A549 (cell line): Measurements from ENCODE around the gene FCHSD1. TPM values are rescaled to one million over a fixed set of nuclear protein-coding genes. Genes with fewer than 3 reads are reported as not detected.

Experiments used
- ATAC-seq, 2 experiments: fragments of 200-7000 bp in 1 of 2; fragments of >200 bp in 1 of 2; cut with Nextera tagmentation in 1 of 2; cut with Tn5 transposase in 1 of 2; 3 replicates each; pipeline versions ENCODE4 v1.8.0 to v1.9.1; 2018 to 2020; ENCODE audit warnings: mild to moderate bottlenecking in 1 of 2, moderate library complexity in 1 of 2
- CTCF ChIA-PET: fragments of 300-600 bp; sonication (Branson Sonifier 250); formaldehyde crosslinking; extraction: SDS; loops from one replicate; lab custom pipeline; 2021; ENCODE audit warnings: antibody characterized with exemption, inconsistent platforms; lab: Yijun Ruan, JAX
- POLR2A ChIA-PET: fragments of 350-600 bp; formaldehyde crosslinking; extraction: SDS; loops from one replicate; lab custom pipeline; 2021; ENCODE audit warnings: antibody characterized with exemption, inconsistent platforms; lab: Yijun Ruan, JAX
- DNase-seq, 2 experiments: peaks; one replicate each; pipeline versions ENCODE4 v3.0.0 to v3.0.0-alpha.2; 2011 to 2016; ENCODE audit warnings: low read depth in 1 of 2, low spot score in 1 of 2
- FAIRE-seq: peaks from 2 replicates; lab custom pipeline; 2011; peaks lifted over from hg19 to GRCh38; lab: Jason Lieb, UNC
- H3K27ac ChIP-seq, 2 experiments: fragments of >200 bp; sonication (Bioruptor Twin); formaldehyde crosslinking; 3 replicates each; pipeline ENCODE4 v1.5.1; 2016 to 2017
- H3K4me1 ChIP-seq: fragments of >200 bp; sonication (Bioruptor Twin); formaldehyde crosslinking; 3 replicates; pipeline ENCODE4 v1.6.1; 2016
- H3K4me2 ChIP-seq: fragments of >200 bp; sonication (Bioruptor Twin); formaldehyde crosslinking; 3 replicates; pipeline ENCODE4 v1.6.1; 2016
- H3K4me3 ChIP-seq: fragments of >200 bp; sonication (Bioruptor Twin); formaldehyde crosslinking; 3 replicates; pipeline ENCODE4 v1.5.1; 2016
- H3K9me3 ChIP-seq: fragments of >200 bp; sonication (Bioruptor Twin); formaldehyde crosslinking; 3 replicates; pipeline ENCODE4 v1.6.1; 2016
- CBX8 ChIP-seq: fragments of 200-600 bp; sonication (generic); IDR thresholded peaks from 2 replicates; pipeline ENCODE4 v1.6.1; 2016
- CEBPB ChIP-seq, 2 experiments: fragments of >200 bp in 1 of 2; sonication (Bioruptor Twin) in 1 of 2; formaldehyde crosslinking in 1 of 2; IDR thresholded peaks; 2 replicates each; pipeline ENCODE4 v1.6.1; 2012 to 2016
- CHD2 ChIP-seq: fragments of 150-350 bp; IDR thresholded peaks from 2 replicates; pipeline ENCODE4 v1.6.1; 2014; ENCODE audit warnings: low read length; ENCODE audit not compliant: partially characterized antibody
- CHD4 ChIP-seq: fragments of 200-600 bp; sonication (generic); IDR thresholded peaks from 2 replicates; pipeline ENCODE4 v1.6.1; 2016; ENCODE audit warnings: antibody characterized with exemption, mild to moderate bottlenecking, borderline replicate concordance
- E2F6 ChIP-seq: IDR thresholded peaks from 2 replicates; pipeline ENCODE4 v1.6.1; 2012; ENCODE audit warnings: low read depth, borderline replicate concordance
- EHMT2 ChIP-seq: fragments of 200-600 bp; sonication (generic); IDR thresholded peaks from 2 replicates; pipeline ENCODE4 v1.6.1; 2016; ENCODE audit warnings: antibody characterized with exemption, low read depth, mild to moderate bottlenecking, moderate library complexity
- EP300 ChIP-seq, 2 experiments: fragments of >200 bp; sonication (Bioruptor Twin); formaldehyde crosslinking; IDR thresholded peaks; 2 replicates in 1 of 2; 3 replicates in 1 of 2; pipeline ENCODE4 v1.6.1; 2016 to 2017
- ESRRA ChIP-seq: fragments of 150-350 bp; IDR thresholded peaks from 2 replicates; pipeline ENCODE4 v1.6.1; 2014; ENCODE audit warnings: mild to moderate bottlenecking, low read length, borderline replicate concordance
- FOXS1 ChIP-seq: fragments of 250-450 bp; sonication (Bioruptor Pico); IDR thresholded peaks from 2 replicates; pipeline ENCODE4 v1.5.0; 2020; ENCODE audit warnings: mild to moderate bottlenecking, moderate library complexity
- HEYL ChIP-seq: fragments of 250-450 bp; sonication (Bioruptor Pico); IDR thresholded peaks from 2 replicates; pipeline ENCODE4 v1.8.0; 2021; ENCODE audit warnings: mild to moderate bottlenecking, moderate library complexity
- HOXB5 ChIP-seq: fragments of 250-450 bp; sonication (Bioruptor Pico); IDR thresholded peaks from 2 replicates; pipeline ENCODE4 v1.5.0; 2020; ENCODE audit warnings: mild to moderate bottlenecking, moderate library complexity
- JUNB ChIP-seq: fragments of >200 bp; sonication (Bioruptor Twin); formaldehyde crosslinking; IDR thresholded peaks from 2 replicates; pipeline ENCODE4 v1.6.1; 2016
- KDM1A ChIP-seq: fragments of 200-600 bp; sonication (generic); IDR thresholded peaks from 2 replicates; pipeline ENCODE4 v1.6.1; 2016; ENCODE audit warnings: low read depth, mild to moderate bottlenecking
- MAFK ChIP-seq: fragments of 450-650 bp; IDR thresholded peaks from 2 replicates; pipeline ENCODE4 v1.6.1; 2014; ENCODE audit not compliant: partially characterized antibody
- RCOR1 ChIP-seq: fragments of 150-350 bp; IDR thresholded peaks from 2 replicates; pipeline ENCODE4 v1.6.1; 2014; ENCODE audit warnings: antibody characterized with exemption, low read length, low read depth
- REST ChIP-seq: fragments of 200-600 bp; sonication (generic); IDR thresholded peaks from 2 replicates; pipeline ENCODE4 v1.6.1; 2016; ENCODE audit warnings: antibody characterized with exemption, mild to moderate bottlenecking, moderate library complexity
- SREBF2 ChIP-seq: fragments of 450-650 bp; IDR thresholded peaks from 2 replicates; pipeline ENCODE4 v1.6.1; 2014; ENCODE audit warnings: mild to moderate bottlenecking, moderate library complexity
- TFCP2L1 ChIP-seq: fragments of 250-450 bp; sonication (Bioruptor Pico); IDR thresholded peaks from 2 replicates; pipeline ENCODE4 v1.5.0; 2021; ENCODE audit warnings: mild to moderate bottlenecking
- ZNF302 ChIP-seq: fragments of 250-450 bp; sonication (Bioruptor Pico); IDR thresholded peaks from 2 replicates; pipeline ENCODE4 v1.9.0; 2021; ENCODE audit warnings: inconsistent platforms, mild to moderate bottlenecking, moderate library complexity
- ZSCAN20 ChIP-seq: fragments of 250-450 bp; sonication (Bioruptor Pico); IDR thresholded peaks from 2 replicates; pipeline ENCODE4 v1.8.0; 2022; ENCODE audit warnings: mild to moderate bottlenecking, moderate library complexity
- WGBS: methylation state at CpG from one replicate; pipeline ENCODE4 v1.1.6; 2017; ENCODE audit errors: missing lambda C conversion rate; 5-methylcytosine and 5-hydroxymethylcytosine counted together
- polyA plus RNA-seq, 4 experiments: library from polyadenylated mRNA; depleted of rRNA in 3 of 4; stranded (reverse); fragments of >200 nt; fragmentation: RNase III in 1 of 4; extraction: RNeasy Plus Mini Kit Qiagen cat#74134 plus additional on column Dnase treatment in 1 of 4; gene quantifications; 2 replicates in 3 of 4; 3 replicates in 1 of 4; pipeline ENCODE4 v1.2.3, GENCODE V29; 2011 to 2017
- TF ChIP-seq, protein P1 (sequence below): fragments of >200 bp; sonication (Bioruptor Twin); formaldehyde crosslinking; IDR thresholded peaks from 2 replicates; pipeline ENCODE4 v1.6.1; 2016

Gene FCHSD1
- polyA plus RNA-seq, 2 of the 4 experiments (the other 2 are of a cell fraction), result 12.2 to 14.5 TPM

DNA sequence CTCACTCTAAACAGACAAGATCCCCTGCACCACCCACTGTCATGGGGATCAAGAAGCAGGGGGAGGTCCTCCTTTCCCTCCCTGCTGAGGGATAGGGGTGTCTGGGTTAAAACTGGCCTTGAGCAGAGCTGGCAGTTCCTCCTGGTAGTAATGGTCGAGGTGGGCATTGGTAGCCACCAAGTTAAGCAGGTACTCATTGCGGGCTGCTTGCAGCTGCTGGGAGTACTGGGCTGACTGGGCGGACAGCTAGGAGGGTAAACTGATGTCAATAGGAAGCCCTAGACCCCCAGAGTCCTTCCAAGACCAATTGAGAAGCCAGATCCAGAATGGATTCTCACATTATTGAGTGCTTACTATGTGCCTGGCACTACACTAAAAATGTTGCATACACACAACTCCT lies 3.4 kb downstream of the FCHSD1 start:
- ATAC-seq (no peak), FAIRE-seq (no peak), DNase-seq (no peak)
- 76% methylated on average over 3 of the region's 3 CpGs for WGBS
- Histone ChIP-seq H3K4me3 (no peak overlapping the region), H3K4me1 (peaks cover 4% of the 10 kb centered on the region; the same call in 1 of the 3 replicates), H3K9me3 (no peaks in the 10 kb centered on the region), H3K27ac (no peak overlapping the region), H3K4me2 (no peak overlapping the region)
- POLR2A ChIA-PET, result no interaction called here
- CTCF ChIA-PET, result interaction anchor here (1.9 to 4.6 kb wide), 5 partner anchors 10 to 56 kb away, joined by 6 to 22 read pairs (median 17); partner anchors contain the start of genes DIAPH1, HDAC3 and RELL2
- TF ChIP-seq CHD4, result no peak
- TF ChIP-seq JUNB, result no peak
- no peak for TF ChIP-seq SREBF2
- no peak for TF ChIP-seq EP300 (IDR thresholded peaks at IDR 0.05)
- TF ChIP-seq HEYL (CRISPR knock-in tag), result no peak

DNA sequence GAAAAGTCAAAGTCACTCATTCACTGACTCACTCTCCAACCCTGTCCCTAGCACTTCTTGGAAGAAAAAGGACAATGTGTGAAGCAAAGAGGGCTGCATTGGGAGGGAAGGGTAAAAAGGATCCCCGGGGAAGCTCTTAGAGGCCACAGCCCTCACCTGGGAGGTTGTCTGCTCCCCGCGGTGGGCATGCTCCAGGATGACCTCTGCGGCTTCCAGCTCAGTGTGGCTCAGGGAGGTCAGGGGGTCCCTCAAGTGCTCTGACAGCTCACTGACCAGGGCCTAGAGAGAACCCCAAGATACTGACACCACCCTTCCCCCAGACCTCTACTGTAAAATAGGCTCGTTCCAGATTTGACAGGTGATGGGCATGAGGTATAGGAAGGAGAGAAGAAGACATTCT lies 4.0 kb downstream of the FCHSD1 start:
- CTCF ChIA-PET, result interaction anchor here (0.7 to 4.6 kb wide), 6 partner anchors 10 to 184 kb away, joined by 3 to 22 read pairs (median 12); partner anchors contain the start of genes DIAPH1, HDAC3 and RELL2
- TF ChIP-seq RCOR1, result no peak
- TF ChIP-seq, protein P1, sequence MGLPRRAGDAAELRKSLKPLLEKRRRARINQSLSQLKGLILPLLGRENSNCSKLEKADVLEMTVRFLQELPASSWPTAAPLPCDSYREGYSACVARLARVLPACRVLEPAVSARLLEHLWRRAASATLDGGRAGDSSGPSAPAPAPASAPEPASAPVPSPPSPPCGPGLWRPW, result no peak
- no peak for TF ChIP-seq ZSCAN20 (CRISPR knock-in tag)
- no peak for TF ChIP-seq KDM1A
- no peak for TF ChIP-seq ZNF302 (CRISPR knock-in tag)
- TF ChIP-seq JUNB, result no peak
- no peak for TF ChIP-seq EHMT2
- no peak for TF ChIP-seq TFCP2L1 (CRISPR knock-in tag)
- no peak for TF ChIP-seq E2F6
- TF ChIP-seq HOXB5 (CRISPR knock-in tag), result no peak
- no peak for TF ChIP-seq CHD2
- Histone ChIP-seq H3K4me2 (no peak overlapping the region), H3K27ac (no peak overlapping the region), H3K4me3 (no peak overlapping the region), H3K9me3 (no peaks in the 10 kb centered on the region), H3K4me1 (peaks cover 5% of the 10 kb centered on the region; the same call in 2 of the 3 replicates)
- 79% methylated on average over 4 of the region's 5 CpGs for WGBS
- POLR2A ChIA-PET, result interaction anchor here (0.5 to 0.8 kb wide), 2 partner anchors 10 to 928 kb away, joined by 3 to 5 read pairs; partner anchors contain the start of genes HDAC3 and RELL2
- no peak for DNase-seq
- FAIRE-seq, result no peak
- ATAC-seq, result no peak

GRCh38 chr5:141646026-141646425 lies 5.2 kb downstream of the FCHSD1 start:
- Histone ChIP-seq H3K27ac (no peak overlapping the region), H3K9me3 (no peaks in the 10 kb centered on the region), H3K4me3 (no peak overlapping the region), H3K4me1 (peaks cover 13% of the 10 kb centered on the region; the same call in 2 of the 3 replicates), H3K4me2 (no peak overlapping the region)
- CTCF ChIA-PET, result interaction anchor here (1.6 to 4.6 kb wide), 4 partner anchors 9 to 28 kb away, joined by 3 to 22 read pairs (median 12); partner anchors contain the start of genes DIAPH1, HDAC3 and RELL2
- no peak for TF ChIP-seq MAFK
- TF ChIP-seq E2F6, result no peak
- no peak for TF ChIP-seq RCOR1
- no peak for TF ChIP-seq CBX8
- no peak for TF ChIP-seq KDM1A
- no peak for TF ChIP-seq HEYL (CRISPR knock-in tag)
- TF ChIP-seq ESRRA, result no peak
- no peak for TF ChIP-seq CEBPB (IDR thresholded peaks at IDR 0.05)
- no peak for TF ChIP-seq REST
- TF ChIP-seq FOXS1 (CRISPR knock-in tag), result no peak
- DNase-seq (no peak), ATAC-seq (no peak), FAIRE-seq (no peak)
- whole genome bisulfite sequencing, result 93% methylated on average over 6 of the region's 6 CpGs
- POLR2A ChIA-PET, result no interaction called here
